Panc1 (cell line): ENCODE data around the gene UBAC1.

Source experiments
- POLR2AphosphoS5 ChIP-seq: IDR thresholded peaks from 2 replicates; pipeline ENCODE4 v1.6.1; 2012; ENCODE audit warnings: mild to moderate bottlenecking, low read depth, low read length, moderate library complexity
- TF ChIP-seq, protein P1 (sequence below): fragments of 450-650 bp; IDR thresholded peaks from 2 replicates; pipeline ENCODE4 v1.5.1; 2017; ENCODE audit warnings: mild to moderate bottlenecking
- TF ChIP-seq, protein P2 (sequence below), 2 experiments: IDR thresholded peaks; 2 replicates each; pipeline ENCODE4 v1.6.1; 2011 to 2012; ENCODE audit warnings: low read depth in 2 of 2, control low read depth in 1 of 2, low read length in 1 of 2, mild to moderate bottlenecking in 1 of 2, moderate library complexity in 1 of 2; ENCODE audit not compliant: insufficient read depth in 1 of 2

DNA sequence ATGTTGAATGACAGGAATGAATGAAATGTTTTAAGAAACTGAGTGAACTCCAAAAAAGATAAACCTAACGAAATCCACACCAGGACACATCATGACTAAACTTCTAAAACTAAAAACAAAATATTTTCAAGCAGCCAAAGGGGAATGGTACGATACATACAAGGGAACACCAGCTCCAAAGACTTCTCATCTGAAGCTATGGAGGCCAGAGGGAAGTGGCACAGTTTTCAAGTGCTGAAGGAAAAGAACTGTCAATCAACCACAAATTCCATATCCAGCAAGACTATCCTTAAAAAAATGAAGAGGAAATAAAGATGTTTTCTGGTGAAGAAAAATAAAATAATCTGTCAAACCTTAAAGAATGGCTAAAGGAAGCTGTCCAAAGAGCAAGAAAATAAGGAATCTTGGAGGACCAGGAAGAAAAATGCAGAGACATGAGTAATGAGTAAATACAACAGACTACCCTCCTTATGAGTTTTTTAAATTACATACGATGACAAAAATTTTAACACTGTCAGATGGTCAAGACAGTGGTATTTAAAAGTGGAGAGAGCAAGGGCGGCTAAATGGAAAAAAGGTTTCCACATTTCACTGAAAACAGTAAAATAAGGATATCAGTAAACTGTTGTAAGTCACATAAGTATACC, 65.8 kb downstream of the UBAC1 start:
- TF ChIP-seq, protein P1, sequence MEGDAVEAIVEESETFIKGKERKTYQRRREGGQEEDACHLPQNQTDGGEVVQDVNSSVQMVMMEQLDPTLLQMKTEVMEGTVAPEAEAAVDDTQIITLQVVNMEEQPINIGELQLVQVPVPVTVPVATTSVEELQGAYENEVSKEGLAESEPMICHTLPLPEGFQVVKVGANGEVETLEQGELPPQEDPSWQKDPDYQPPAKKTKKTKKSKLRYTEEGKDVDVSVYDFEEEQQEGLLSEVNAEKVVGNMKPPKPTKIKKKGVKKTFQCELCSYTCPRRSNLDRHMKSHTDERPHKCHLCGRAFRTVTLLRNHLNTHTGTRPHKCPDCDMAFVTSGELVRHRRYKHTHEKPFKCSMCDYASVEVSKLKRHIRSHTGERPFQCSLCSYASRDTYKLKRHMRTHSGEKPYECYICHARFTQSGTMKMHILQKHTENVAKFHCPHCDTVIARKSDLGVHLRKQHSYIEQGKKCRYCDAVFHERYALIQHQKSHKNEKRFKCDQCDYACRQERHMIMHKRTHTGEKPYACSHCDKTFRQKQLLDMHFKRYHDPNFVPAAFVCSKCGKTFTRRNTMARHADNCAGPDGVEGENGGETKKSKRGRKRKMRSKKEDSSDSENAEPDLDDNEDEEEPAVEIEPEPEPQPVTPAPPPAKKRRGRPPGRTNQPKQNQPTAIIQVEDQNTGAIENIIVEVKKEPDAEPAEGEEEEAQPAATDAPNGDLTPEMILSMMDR, result no peak
- no peak for TF ChIP-seq POLR2AphosphoS5
- TF ChIP-seq, protein P2, sequence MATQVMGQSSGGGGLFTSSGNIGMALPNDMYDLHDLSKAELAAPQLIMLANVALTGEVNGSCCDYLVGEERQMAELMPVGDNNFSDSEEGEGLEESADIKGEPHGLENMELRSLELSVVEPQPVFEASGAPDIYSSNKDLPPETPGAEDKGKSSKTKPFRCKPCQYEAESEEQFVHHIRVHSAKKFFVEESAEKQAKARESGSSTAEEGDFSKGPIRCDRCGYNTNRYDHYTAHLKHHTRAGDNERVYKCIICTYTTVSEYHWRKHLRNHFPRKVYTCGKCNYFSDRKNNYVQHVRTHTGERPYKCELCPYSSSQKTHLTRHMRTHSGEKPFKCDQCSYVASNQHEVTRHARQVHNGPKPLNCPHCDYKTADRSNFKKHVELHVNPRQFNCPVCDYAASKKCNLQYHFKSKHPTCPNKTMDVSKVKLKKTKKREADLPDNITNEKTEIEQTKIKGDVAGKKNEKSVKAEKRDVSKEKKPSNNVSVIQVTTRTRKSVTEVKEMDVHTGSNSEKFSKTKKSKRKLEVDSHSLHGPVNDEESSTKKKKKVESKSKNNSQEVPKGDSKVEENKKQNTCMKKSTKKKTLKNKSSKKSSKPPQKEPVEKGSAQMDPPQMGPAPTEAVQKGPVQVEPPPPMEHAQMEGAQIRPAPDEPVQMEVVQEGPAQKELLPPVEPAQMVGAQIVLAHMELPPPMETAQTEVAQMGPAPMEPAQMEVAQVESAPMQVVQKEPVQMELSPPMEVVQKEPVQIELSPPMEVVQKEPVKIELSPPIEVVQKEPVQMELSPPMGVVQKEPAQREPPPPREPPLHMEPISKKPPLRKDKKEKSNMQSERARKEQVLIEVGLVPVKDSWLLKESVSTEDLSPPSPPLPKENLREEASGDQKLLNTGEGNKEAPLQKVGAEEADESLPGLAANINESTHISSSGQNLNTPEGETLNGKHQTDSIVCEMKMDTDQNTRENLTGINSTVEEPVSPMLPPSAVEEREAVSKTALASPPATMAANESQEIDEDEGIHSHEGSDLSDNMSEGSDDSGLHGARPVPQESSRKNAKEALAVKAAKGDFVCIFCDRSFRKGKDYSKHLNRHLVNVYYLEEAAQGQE (IDR thresholded peaks at IDR 0.05; ENCODE audit: insufficient read depth in 1 of 2, low read depth in 2 of 2, low read length in 1 of 2), result no peak
